HCT116 (cell line): ENCODE measurements around the gene SAT1.

Source experiments
- CEBPB ChIP-seq: IDR thresholded peaks from 2 replicates; pipeline ENCODE4 v1.6.1; 2012; ENCODE audit warnings: low read depth
- EGR1 ChIP-seq: IDR thresholded peaks from 2 replicates; pipeline ENCODE4 v1.6.1; 2012; ENCODE audit warnings: low read depth
- EZH2 ChIP-seq: fragments of 200-600 bp; sonication (generic); IDR thresholded peaks from 2 replicates; pipeline ENCODE4 v1.6.1; 2017; ENCODE audit warnings: antibody characterized with exemption, mixed run types
- EZH2phosphoT487 ChIP-seq: fragments of 200-600 bp; IDR thresholded peaks from 2 replicates; pipeline ENCODE4 v1.6.1; 2018; ENCODE audit warnings: antibody characterized with exemption, borderline replicate concordance
- POLR2A ChIP-seq: IDR thresholded peaks from 2 replicates; pipeline ENCODE4 v1.7.0; 2011; ENCODE audit warnings: borderline replicate concordance; ENCODE audit not compliant: insufficient read depth, insufficient read length; ENCODE audit errors: extremely low read depth
- POLR2AphosphoS5 ChIP-seq: IDR thresholded peaks from 2 replicates; pipeline ENCODE4 v1.6.1; 2011; ENCODE audit warnings: mild to moderate bottlenecking, low read depth, low read length, moderate library complexity
- SP1 ChIP-seq: IDR thresholded peaks from 2 replicates; pipeline ENCODE4 v1.6.1; 2012; ENCODE audit warnings: low read depth
- SRF ChIP-seq: IDR thresholded peaks from 2 replicates; pipeline ENCODE4 v1.6.1; 2012; ENCODE audit warnings: low read depth
- TCF7L2 ChIP-seq: IDR thresholded peaks from 2 replicates; pipeline ENCODE4 v1.7.0; 2011; ENCODE audit warnings: borderline replicate concordance, inconsistent platforms; ENCODE audit not compliant: insufficient read depth, insufficient read length; ENCODE audit errors: extremely low read depth
- ZNF274 ChIP-seq: fragments of 200-500 bp; sonication (Bioruptor generic); IDR thresholded peaks from 2 replicates; pipeline ENCODE4 v1.6.1; 2014; ENCODE audit warnings: mild to moderate bottlenecking, low read depth, low read length, inconsistent platforms
- TF ChIP-seq, protein P1 (sequence below), 3 experiments: fragments of 200-600 bp in 1 of 3; sonication (generic) in 1 of 3; IDR thresholded peaks in 2 of 3; conservative IDR thresholded peaks in 1 of 3; 2 replicates each; pipeline ENCODE4 v1.5.1; 2012 to 2017; ENCODE audit warnings: low read depth in 2 of 3, low read length in 2 of 3, antibody characterized with exemption in 1 of 3, borderline replicate concordance in 1 of 3, control low read depth in 1 of 3, mild to moderate bottlenecking in 1 of 3, mixed read lengths in 1 of 3, mixed run types in 1 of 3, moderate library complexity in 1 of 3; ENCODE audit not compliant: insufficient read depth in 1 of 3

DNA sequence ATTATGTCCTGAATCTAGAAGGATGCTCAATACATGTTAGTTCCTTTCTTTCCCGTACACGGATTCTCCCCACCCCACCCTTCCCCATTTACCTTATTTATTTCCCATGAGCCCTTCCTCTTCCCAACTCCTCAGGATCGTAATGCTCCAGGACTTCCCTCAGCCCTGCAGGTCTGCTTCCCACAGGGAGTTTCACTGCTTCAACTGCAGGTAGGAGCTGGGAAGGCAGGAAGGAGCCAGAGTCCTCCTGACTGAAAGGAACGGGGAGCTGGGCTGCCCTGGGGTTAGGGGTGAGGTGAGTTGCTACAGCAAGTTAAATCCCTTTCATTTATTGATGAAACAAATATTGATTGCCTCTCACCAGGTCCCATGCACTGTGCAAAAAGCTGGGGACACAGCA lies 33.2 kb downstream of the SAT1 start:
- TF ChIP-seq, protein P1, sequence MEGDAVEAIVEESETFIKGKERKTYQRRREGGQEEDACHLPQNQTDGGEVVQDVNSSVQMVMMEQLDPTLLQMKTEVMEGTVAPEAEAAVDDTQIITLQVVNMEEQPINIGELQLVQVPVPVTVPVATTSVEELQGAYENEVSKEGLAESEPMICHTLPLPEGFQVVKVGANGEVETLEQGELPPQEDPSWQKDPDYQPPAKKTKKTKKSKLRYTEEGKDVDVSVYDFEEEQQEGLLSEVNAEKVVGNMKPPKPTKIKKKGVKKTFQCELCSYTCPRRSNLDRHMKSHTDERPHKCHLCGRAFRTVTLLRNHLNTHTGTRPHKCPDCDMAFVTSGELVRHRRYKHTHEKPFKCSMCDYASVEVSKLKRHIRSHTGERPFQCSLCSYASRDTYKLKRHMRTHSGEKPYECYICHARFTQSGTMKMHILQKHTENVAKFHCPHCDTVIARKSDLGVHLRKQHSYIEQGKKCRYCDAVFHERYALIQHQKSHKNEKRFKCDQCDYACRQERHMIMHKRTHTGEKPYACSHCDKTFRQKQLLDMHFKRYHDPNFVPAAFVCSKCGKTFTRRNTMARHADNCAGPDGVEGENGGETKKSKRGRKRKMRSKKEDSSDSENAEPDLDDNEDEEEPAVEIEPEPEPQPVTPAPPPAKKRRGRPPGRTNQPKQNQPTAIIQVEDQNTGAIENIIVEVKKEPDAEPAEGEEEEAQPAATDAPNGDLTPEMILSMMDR (IDR thresholded peaks at IDR 0.05 in 2 of 3, conservative IDR thresholded peaks at IDR 0.05 in 1 of 3; ENCODE audit: borderline replicate concordance in 1 of 3, insufficient read depth in 1 of 3, low read depth in 2 of 3, low read length in 2 of 3), result no peak
- TF ChIP-seq EGR1 (no peak), TCF7L2 (no peak), POLR2A (no peak), EZH2 (no peak), ZNF274 (no peak), POLR2AphosphoS5 (no peak), EZH2phosphoT487 (no peak), CEBPB (no peak), SRF (no peak), SP1 (no peak)
